GM23248 (cell line): ENCODE data around the gene UBASH3A. TPM values are rescaled to one million over a fixed set of nuclear protein-coding genes. Genes with fewer than 3 reads are reported as not detected.

Experiments used
- DNase-seq: peaks from one replicate; pipeline ENCODE4 v3.0.0-alpha.2; 2015
- H2AFZ ChIP-seq: fragments of 200-600 bp; sonication (generic); 2 replicates; pipeline ENCODE4 v1.6.1; 2016; ENCODE audit warnings: antibody characterized with exemption
- H3F3A ChIP-seq: fragments of 200-600 bp; sonication (generic); 2 replicates; pipeline ENCODE4 v1.6.1; 2016; ENCODE audit warnings: mild to moderate bottlenecking, antibody characterized with exemption, mixed run types; ENCODE audit not compliant: insufficient read depth
- H3K27ac ChIP-seq: fragments of 200-600 bp; sonication (generic); 2 replicates; pipeline ENCODE4 v1.5.1; 2016; ENCODE audit warnings: mild to moderate bottlenecking
- H3K27me3 ChIP-seq: fragments of 200-600 bp; sonication (generic); replicated peaks from 2 replicates; pipeline ENCODE4 v1.6.1; 2016; ENCODE audit warnings: mild to moderate bottlenecking; ENCODE audit not compliant: insufficient read depth
- H3K36me3 ChIP-seq: fragments of 200-600 bp; sonication (generic); 2 replicates; pipeline ENCODE4 v1.6.1; 2016; ENCODE audit warnings: low read depth, mild to moderate bottlenecking
- H3K4me1 ChIP-seq: fragments of 200-600 bp; sonication (generic); 2 replicates; pipeline ENCODE4 v1.6.1; 2016; ENCODE audit warnings: mild to moderate bottlenecking; ENCODE audit not compliant: insufficient read depth
- H3K4me2 ChIP-seq: fragments of 200-600 bp; sonication (generic); one replicate; pipeline ENCODE4 v1.6.1; 2016; ENCODE audit warnings: mild to moderate bottlenecking; ENCODE audit not compliant: unreplicated experiment
- H3K4me3 ChIP-seq: fragments of 200-600 bp; sonication (generic); 2 replicates; pipeline ENCODE4 v1.5.1; 2016; ENCODE audit warnings: mild to moderate bottlenecking
- H3K79me2 ChIP-seq: fragments of 200-600 bp; sonication (generic); 2 replicates; pipeline ENCODE4 v1.6.1; 2016; ENCODE audit warnings: mild to moderate bottlenecking; ENCODE audit not compliant: insufficient read depth
- H3K9ac ChIP-seq: fragments of 200-600 bp; sonication (generic); 2 replicates; pipeline ENCODE4 v1.6.1; 2016; ENCODE audit warnings: mild to moderate bottlenecking
- H3K9me2 ChIP-seq: fragments of 200-600 bp; sonication (generic); 2 replicates; pipeline ENCODE4 v1.6.1; 2016; ENCODE audit warnings: mixed run types, mild to moderate bottlenecking, moderate library complexity; ENCODE audit not compliant: insufficient read depth
- H3K9me3 ChIP-seq: fragments of 200-600 bp; sonication (generic); one replicate; pipeline ENCODE4 v1.6.1; 2017; ENCODE audit warnings: low read depth
- H4K20me1 ChIP-seq: fragments of 200-600 bp; sonication (generic); 2 replicates; pipeline ENCODE4 v1.6.0; 2016; ENCODE audit not compliant: insufficient read depth
- EZH2 ChIP-seq: fragments of 200-600 bp; sonication (generic); IDR thresholded peaks from 2 replicates; pipeline ENCODE4 v1.6.1; 2018; ENCODE audit warnings: antibody characterized with exemption, mild to moderate bottlenecking; ENCODE audit not compliant: insufficient read depth, poor library complexity, severe bottlenecking
- EZH2phosphoT487 ChIP-seq: fragments of 200-600 bp; sonication (generic); IDR thresholded peaks from 2 replicates; pipeline ENCODE4 v1.6.1; 2018; ENCODE audit warnings: antibody characterized with exemption, moderate library complexity, mild to moderate bottlenecking, low read depth; ENCODE audit not compliant: insufficient read depth
- WGBS, 2 experiments: methylation state at CpG; one replicate each; pipeline ENCODE4 v1.1.6; 2015 to 2017; ENCODE audit warnings: low lambda C conversion rate in 2 of 2, low coverage in 1 of 2; ENCODE audit errors: missing lambda C conversion rate in 2 of 2; 5-methylcytosine and 5-hydroxymethylcytosine counted together
- in situ Hi-C: fragments of 300-500 bp; cut with MboI; formaldehyde crosslinking; loops from 2 replicates; pipeline ENCODE4 v1.15.0; 2020
- polyA plus RNA-seq: library from polyadenylated mRNA; unstranded; fragments of >200 nt; fragmentation: Nextera tagmentation; extraction: Ambion mirVana; gene quantifications from 2 replicates; pipeline ENCODE4 v1.2.1, GENCODE V29; 2016
- total RNA-seq: library from RNA; depleted of rRNA; stranded (reverse); fragments of >200 nt; shearing (Covaris generic); gene quantifications from 2 replicates; pipeline ENCODE4 v1.2.3, GENCODE V29; 2014

Gene UBASH3A
- total and polyA plus RNA-seq, 2 experiments from 2014 or later: not detected

DNA sequence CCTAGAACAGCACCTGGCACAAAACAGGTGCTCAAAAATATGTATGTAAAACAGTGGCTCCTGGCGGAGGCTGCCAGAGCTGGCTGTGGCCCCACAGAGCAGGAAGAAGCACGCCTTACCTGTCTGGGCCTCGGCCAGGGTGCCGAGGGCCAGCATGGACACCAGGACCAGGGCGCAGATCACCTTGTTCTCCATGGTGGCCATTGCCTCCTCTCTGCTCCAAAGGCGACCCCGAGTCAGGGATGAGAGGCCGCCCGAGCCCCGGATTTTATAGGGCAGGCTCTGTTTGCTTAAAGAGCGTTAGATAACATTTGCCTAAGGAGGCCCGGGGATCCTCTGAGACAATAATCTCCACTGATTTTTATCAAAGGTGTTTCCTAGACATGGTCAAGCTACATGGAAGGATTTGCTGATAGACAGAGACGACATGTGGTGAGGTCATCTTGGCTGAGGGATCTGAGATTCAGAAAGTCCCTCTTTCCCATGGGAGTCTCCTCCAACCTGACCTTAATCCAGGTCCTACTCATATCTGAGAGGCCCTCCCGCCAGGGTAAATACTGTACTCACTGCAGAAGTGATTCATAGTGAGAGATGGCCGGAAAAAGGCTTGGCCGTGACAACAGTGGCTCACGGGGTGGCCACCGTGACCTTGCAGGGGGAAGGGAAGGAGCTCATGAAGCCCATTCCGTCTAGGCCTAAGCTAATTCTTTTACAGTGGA lies 37.3 kb upstream of the UBASH3A start, which contains the start of gene TFF1:
TSS of gene TFF1 (minus strand) at position 244 of the 719 bp plus-strand sequence. CDS start at position 204, 40 bp downstream.
- WGBS, 2 experiments: 65 to 69% methylated on average over 19 of the region's 19 CpGs
- Histone ChIP-seq H3K9me2 (no peaks in the 10 kb centered on the region), H3K4me2 (no peak within 1 kb of the TSS), H3K79me2 (no peaks in the 10 kb centered on the region), H3F3A (no peaks in the 10 kb centered on the region), H3K36me3 (no peaks in the 10 kb centered on the region), H4K20me1 (no peaks in the 10 kb centered on the region), H3K9ac (no peak within 1 kb of the TSS), H2AFZ (no peak within 1 kb of the TSS), H3K4me1 (no peaks in the 10 kb centered on the region), H3K27me3 (no peaks in the 10 kb centered on the region), H3K9me3 (no peaks in the 10 kb centered on the region), H3K27ac (no peak within 1 kb of the TSS), H3K4me3 (no peak within 1 kb of the TSS)
- TF ChIP-seq EZH2phosphoT487 (no peak), EZH2 (no peak)
- in situ Hi-C loops: no loop called here
- peak; percentile 7 for DNase-seq

DNA sequence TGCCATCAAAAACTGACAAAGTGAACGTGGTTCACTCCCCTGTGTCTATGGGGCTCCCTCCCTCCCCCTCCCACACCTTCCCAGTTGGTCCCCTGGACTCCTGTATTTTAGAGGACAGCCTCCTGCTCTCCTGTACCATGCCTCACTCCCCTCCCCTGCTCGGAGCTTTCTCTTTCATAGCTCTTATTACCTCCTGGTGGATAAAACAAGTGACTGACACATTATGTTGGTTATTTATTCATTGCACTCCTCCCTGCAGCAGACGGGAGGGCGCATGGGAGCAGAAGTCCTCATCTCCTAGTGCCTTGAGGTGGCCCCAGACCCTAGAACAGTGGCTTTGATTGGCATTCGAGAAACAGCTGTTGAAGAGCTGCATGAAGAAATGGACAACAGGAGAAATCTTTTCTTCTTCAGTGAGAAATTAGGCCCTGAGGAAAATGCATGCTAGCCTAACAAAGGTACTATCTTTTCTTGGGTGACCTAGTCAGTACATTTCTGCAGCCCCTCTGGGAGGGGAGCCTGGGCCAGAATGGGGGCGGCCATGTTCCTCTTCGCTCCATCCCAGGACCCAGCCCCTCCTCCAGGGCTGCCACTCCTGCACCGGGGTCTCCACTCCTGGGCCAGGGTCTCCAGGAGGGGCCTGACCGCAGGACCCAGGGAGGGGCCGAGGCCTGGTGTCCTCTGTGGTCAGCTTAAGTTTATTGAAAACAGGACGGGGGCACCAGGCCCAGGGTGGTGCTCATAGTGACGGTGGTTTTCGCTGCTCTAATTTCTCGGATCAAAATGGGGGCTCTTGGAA lies 36.1 kb upstream of the UBASH3A start:
- no peaks in the 10 kb centered on the region for H3K4me1 ChIP-seq
- no peaks in the 10 kb centered on the region for H3K9me3 ChIP-seq
- H3K4me3 ChIP-seq: no peak overlapping the region
- no peak overlapping the region for H3K27ac ChIP-seq
- DNase-seq: no peak
- H3K9me2 ChIP-seq: no peaks in the 10 kb centered on the region
- no peak for TF ChIP-seq EZH2phosphoT487
- H3K79me2 ChIP-seq: no peaks in the 10 kb centered on the region
- H4K20me1 ChIP-seq: no peaks in the 10 kb centered on the region
- no peak overlapping the region for H3K9ac ChIP-seq
- H3K4me2 ChIP-seq: no peak overlapping the region
- no peaks in the 10 kb centered on the region for H3K27me3 ChIP-seq
- in situ Hi-C loops: no loop called here
- no peak overlapping the region for H2AFZ ChIP-seq
- H3K36me3 ChIP-seq: no peaks in the 10 kb centered on the region
- WGBS, 2 experiments: 51 to 56% methylated on average over 13 to 14 of the region's 14 CpGs
- no peaks in the 10 kb centered on the region for H3F3A ChIP-seq

DNA sequence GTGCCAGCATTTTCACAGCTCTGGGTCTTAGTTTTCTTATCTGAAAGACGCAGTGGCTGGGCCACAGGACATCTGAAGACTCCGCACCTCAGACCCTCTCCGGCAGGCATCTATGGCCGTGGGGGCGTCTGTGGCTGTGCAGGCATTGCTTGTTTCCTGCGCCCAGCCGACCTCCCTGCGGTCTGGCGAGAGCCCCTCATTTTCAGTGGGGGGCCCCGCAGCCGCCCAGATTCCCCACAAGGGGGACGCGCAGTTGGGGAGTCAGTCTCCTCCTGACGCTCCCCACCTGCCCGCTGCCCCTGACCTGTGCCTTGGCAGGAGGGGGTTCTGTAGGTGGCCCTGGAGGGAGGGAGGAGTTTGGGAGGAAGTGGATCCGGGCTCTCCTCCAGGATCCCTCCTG lies 33.9 kb upstream of the UBASH3A start:
- TF ChIP-seq EZH2 (no peak), EZH2phosphoT487 (no peak)
- 60 to 67% methylated on average over 9 to 16 of the region's 16 CpGs for WGBS, 2 experiments

DNA sequence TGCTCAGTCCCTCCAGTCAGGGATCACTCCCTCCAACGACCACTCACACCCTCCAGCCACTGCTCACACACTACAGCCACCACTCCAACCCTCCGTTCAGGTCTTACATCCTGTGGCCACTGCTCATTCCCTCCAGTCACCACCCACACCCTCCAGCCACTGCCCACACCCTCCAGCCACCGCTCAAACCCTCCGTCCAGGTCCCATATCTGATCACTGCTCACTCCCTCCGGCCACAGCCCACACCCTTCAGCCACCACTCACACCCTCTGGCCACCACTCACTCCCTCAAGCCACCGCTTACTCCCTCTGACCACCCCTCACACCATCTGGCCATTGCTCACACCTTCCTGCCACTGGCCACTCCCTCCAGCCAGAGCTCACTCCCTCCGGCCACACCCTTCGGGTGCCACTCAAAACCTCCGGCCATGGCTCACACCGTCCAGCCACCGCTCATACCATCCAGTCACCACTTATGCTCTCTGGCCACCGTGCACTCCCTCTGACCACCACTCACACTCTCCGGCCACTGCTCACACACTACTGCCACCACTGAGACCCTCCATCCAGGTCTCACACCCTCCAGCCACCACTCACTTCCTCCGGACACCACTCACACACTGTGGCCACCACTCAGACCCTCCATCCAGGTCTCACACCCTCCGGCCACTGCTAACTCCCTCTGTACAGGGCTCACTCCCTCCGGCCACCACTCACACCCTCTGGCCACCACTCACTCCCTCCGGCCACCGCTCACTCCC lies 32.6 kb upstream of the UBASH3A start:
- no peaks in the 10 kb centered on the region for H3K9me3 ChIP-seq
- no peak overlapping the region for H3K4me3 ChIP-seq
- no peak for DNase-seq
- no peaks in the 10 kb centered on the region for H3K27me3 ChIP-seq
- H3F3A ChIP-seq: no peaks in the 10 kb centered on the region
- in situ Hi-C loops: no loop called here
- H3K27ac ChIP-seq: no peak overlapping the region
- no peaks in the 10 kb centered on the region for H3K9me2 ChIP-seq
- no peak for TF ChIP-seq EZH2
- TF ChIP-seq EZH2phosphoT487: no peak
- no peaks in the 10 kb centered on the region for H3K79me2 ChIP-seq
- no peak overlapping the region for H3K4me2 ChIP-seq
- H3K36me3 ChIP-seq: no peaks in the 10 kb centered on the region
- 62 to 70% methylated on average over 16 to 18 of the region's 18 CpGs for WGBS, 2 experiments
- no peak overlapping the region for H2AFZ ChIP-seq
- no peak overlapping the region for H3K9ac ChIP-seq
- no peaks in the 10 kb centered on the region for H3K4me1 ChIP-seq
- H4K20me1 ChIP-seq: no peaks in the 10 kb centered on the region

More for the DNA sequence above, 33.9 kb upstream of the UBASH3A start:
- no peak overlapping the region for H2AFZ ChIP-seq
- no peaks in the 10 kb centered on the region for H3F3A ChIP-seq
- H3K4me1 ChIP-seq: no peaks in the 10 kb centered on the region
- H3K9ac ChIP-seq: no peak overlapping the region
- no peak overlapping the region for H3K4me3 ChIP-seq
- no peak for DNase-seq
- no peak overlapping the region for H3K27ac ChIP-seq
- no peaks in the 10 kb centered on the region for H4K20me1 ChIP-seq
- no peaks in the 10 kb centered on the region for H3K27me3 ChIP-seq
- H3K36me3 ChIP-seq: no peaks in the 10 kb centered on the region
- in situ Hi-C loops: no loop called here
- H3K4me2 ChIP-seq: no peak overlapping the region
- no peaks in the 10 kb centered on the region for H3K79me2 ChIP-seq
- no peaks in the 10 kb centered on the region for H3K9me3 ChIP-seq
- no peaks in the 10 kb centered on the region for H3K9me2 ChIP-seq
